ENCODE results near the gene STK24. TPM values are rescaled to one million over a fixed set of nuclear protein-coding genes. Genes with fewer than 3 reads are reported as not detected.

Gene STK24
- total RNA-seq, 2 donors from 2014 or later, result 35.0 to 56.7 TPM

GRCh38 chr13:98452851-98453843, 123.8 kb downstream of the STK24 start:
- intact Hi-C loops (cut with DNase I), result no loop called here
- WGBS, 2 donors, result 75 to 87% methylated on average over 15 of the region's 15 CpGs
- TF ChIP-seq POLR2A (IDR thresholded peaks at IDR 0.05), result no peak
- TF ChIP-seq CTCF (IDR thresholded peaks at IDR 0.05), result no peak
- no peaks in the 10 kb centered on the region for H3K27me3 ChIP-seq
- ATAC-seq (no peak), DNase-seq (no peak)
- H3K4me1 ChIP-seq, result peaks cover 10% of the 10 kb centered on the region
- H3K27ac ChIP-seq, result no peak overlapping the region
- no peaks in the 10 kb centered on the region for H3K9me3 ChIP-seq
- no peak overlapping the region for H3K4me3 ChIP-seq
- H3K36me3 ChIP-seq (replicated peaks in 1 of 2; ENCODE audit: insufficient read depth in 1 of 2, low read depth in 2 of 2), result peaks cover 5 to 6% of the 10 kb centered on the region in 2 donors

- intact Hi-C loops (cut with DNase I), result no loop called here
- Histone ChIP-seq H3K4me1 (peaks cover 10% of the 10 kb centered on the region), H3K36me3 (replicated peaks in 1 of 2; ENCODE audit: insufficient read depth in 1 of 2, low read depth in 2 of 2) (peaks cover 11 to 12% of the 10 kb centered on the region in 2 donors), H3K27ac (no peak overlapping the region), H3K4me3 (no peak overlapping the region), H3K27me3 (no peaks in the 10 kb centered on the region), H3K9me3 (no peaks in the 10 kb centered on the region)
- ATAC-seq (peak; percentile 16), DNase-seq (peak in 3 of 4 donors; percentile 34 to 47 (median 41))
- no peak for TF ChIP-seq CTCF (IDR thresholded peaks at IDR 0.05)
- no peak for TF ChIP-seq POLR2A (IDR thresholded peaks at IDR 0.05)
- WGBS, 2 donors, result 78 to 81% methylated on average over 14 to 23 of the region's 23 CpGs
Observed at GRCh38 chr13:98451676-98452470, 125.0 kb downstream of the STK24 start.

GRCh38 chr13:98450539-98451111, 126.3 kb downstream of the STK24 start:
- Histone ChIP-seq H3K4me3 (no peak overlapping the region), H3K36me3 (replicated peaks in 1 of 2; ENCODE audit: insufficient read depth in 1 of 2, low read depth in 2 of 2) (peaks cover 11 to 14% of the 10 kb centered on the region in 2 donors), H3K27me3 (no peaks in the 10 kb centered on the region), H3K27ac (peak overlapping the region in 2 of 4 donors; percentile 3 to 21), H3K9me3 (no peaks in the 10 kb centered on the region), H3K4me1 (peaks cover 10% of the 10 kb centered on the region)
- ATAC-seq (no peak), DNase-seq (no peak)
- TF ChIP-seq POLR2A (IDR thresholded peaks at IDR 0.05), result no peak
- TF ChIP-seq CTCF (IDR thresholded peaks at IDR 0.05), result no peak
- 78 to 84% methylated on average over 11 to 14 of the region's 14 CpGs for WGBS, 2 donors
- intact Hi-C loops (cut with DNase I), result no loop called here

GRCh38 chr13:98450026-98450425, 126.9 kb downstream of the STK24 start:
- intact Hi-C loops (cut with DNase I), result no loop called here

More at GRCh38 chr13:98450026-98450425, 126.9 kb downstream of the STK24 start:
- 65 to 72% methylated on average over 1 of the region's 1 CpG for WGBS, 2 donors
- DNase-seq, result no peak
- no peak overlapping the region for H3K4me3 ChIP-seq
- ATAC-seq, result no peak
- TF ChIP-seq CTCF (IDR thresholded peaks at IDR 0.05), result no peak
- no peak for TF ChIP-seq POLR2A (IDR thresholded peaks at IDR 0.05)
- peaks cover 10% of the 10 kb centered on the region for H3K4me1 ChIP-seq
- peaks cover 11 to 14% of the 10 kb centered on the region in 2 donors for H3K36me3 ChIP-seq (replicated peaks in 1 of 2; ENCODE audit: insufficient read depth in 1 of 2, low read depth in 2 of 2)
- H3K27me3 ChIP-seq, result no peaks in the 10 kb centered on the region
- no peaks in the 10 kb centered on the region for H3K9me3 ChIP-seq
- H3K27ac ChIP-seq, result peak overlapping the region in 1 of 4 donors; percentile 9
